Measurements from ENCODE around the gene CXorf51B.
"Not testable (repeated sequence)": the region's sequence is repeated elsewhere in the genome, so short reads cannot be mapped to it uniquely, and the experiment has no call there.

The CXorf51B gene

GRCh38 chrX:146809471-146809870 lies at the start of gene CXorf51B:
CXorf51B (plus strand) TSS chrX:146809771; CDS start chrX:146809792, 21 bp downstream.
- DNase-seq (ENCODE audit: low spot score): not testable (repeated sequence)

GRCh38 chrX:146814644-146815043 lies 5.1 kb downstream of the CXorf51B start, which contains the start of gene CXorf51A:
CXorf51A (minus strand) TSS chrX:146814744; CDS start chrX:146814723, 21 bp downstream.
- not testable (repeated sequence) for DNase-seq (ENCODE audit: low spot score)

- DNase-seq (ENCODE audit: low spot score): no peak
Observed at GRCh38 chrX:146831994-146832393, 22.4 kb downstream of the CXorf51B start.

GRCh38 chrX:146854281-146854680 lies 44.7 kb downstream of the CXorf51B start:
- no peak for DNase-seq (ENCODE audit: low spot score)

All from CD4-positive, alpha-beta T cell treated with Interleukin-2 at 100 ng/mL for 4 hours (primary cell).